ELF-1 (cell line): ENCODE data around the gene MAST4.
A peak's percentile ranks its signal among the peaks of the same experiment; 100 is the strongest.

ENCODE experiments used
- DNase-seq: peaks from one replicate; pipeline ENCODE4 v3.0.0-alpha.2; 2016; ENCODE audit warnings: low read depth, low spot score

Gene MAST4

GRCh38 chr5:66841264-66841663, 245.1 kb downstream of the MAST4 start:
- no peak for DNase-seq

- no peak for DNase-seq
Measured at GRCh38 chr5:66842540-66842939, 246.3 kb downstream of the MAST4 start.

- no peak for DNase-seq
Measured at GRCh38 chr5:66843065-66843464, 246.9 kb downstream of the MAST4 start.

GRCh38 chr5:66848749-66849641, 252.8 kb downstream of the MAST4 start:
- no peak for DNase-seq

GRCh38 chr5:66849803-66850202, 253.6 kb downstream of the MAST4 start:
- DNase-seq, result no peak

GRCh38 chr5:66850354-66851075, 254.3 kb downstream of the MAST4 start:
- no peak for DNase-seq

GRCh38 chr5:66851306-66851705, 255.1 kb downstream of the MAST4 start:
- no peak for DNase-seq

GRCh38 chr5:66854416-66854815, 258.2 kb downstream of the MAST4 start:
- no peak for DNase-seq

GRCh38 chr5:66856041-66856805, 260.0 kb downstream of the MAST4 start:
- DNase-seq, result no peak

GRCh38 chr5:66859526-66859925, 263.3 kb downstream of the MAST4 start:
- no peak for DNase-seq

- peak; percentile 9 for DNase-seq
Measured at GRCh38 chr5:66860199-66860975, 264.2 kb downstream of the MAST4 start.

GRCh38 chr5:66861402-66861801, 265.2 kb downstream of the MAST4 start:
- DNase-seq, result no peak

GRCh38 chr5:66862020-66862419, 265.8 kb downstream of the MAST4 start:
- no peak for DNase-seq

- peak; percentile 52 for DNase-seq
Measured at GRCh38 chr5:66863243-66864170, 267.3 kb downstream of the MAST4 start.

GRCh38 chr5:66864240-66864884, 268.2 kb downstream of the MAST4 start:
- peak; percentile 63 for DNase-seq

- no peak for DNase-seq
Measured at GRCh38 chr5:66867618-66868322, 271.6 kb downstream of the MAST4 start.

- no peak for DNase-seq
Measured at GRCh38 chr5:66869347-66869746, 273.2 kb downstream of the MAST4 start.

GRCh38 chr5:66870708-66871107, 274.5 kb downstream of the MAST4 start:
- DNase-seq, result no peak

GRCh38 chr5:66871651-66872050, 275.5 kb downstream of the MAST4 start:
- DNase-seq, result no peak
